A673 (cell line): ENCODE measurements around the gene CTLA4. TPM values are rescaled to one million over a fixed set of nuclear protein-coding genes. Genes with fewer than 3 reads are reported as not detected.
"Not testable (repeated sequence)": the region's sequence is repeated elsewhere in the genome, so short reads cannot be mapped to it uniquely, and the experiment has no call there.

Experiments used
- BruUV-seq: library from RNA; stranded (reverse); fragments of 400-500 nt; replicated peaks from 2 replicates; lab custom pipeline; 2021; lab: Mats Ljungman, UMichigan
- CTCF ChIA-PET: fragments of 300-600 bp; sonication (Branson Sonifier 250); formaldehyde crosslinking; loops from one replicate; lab custom pipeline; 2022; ENCODE audit warnings: antibody characterized with exemption; lab: Charles Lee
- POLR2A ChIA-PET: fragments of 300-600 bp; sonication (Branson Sonifier 250); formaldehyde crosslinking; loops from one replicate; lab custom pipeline; 2022; ENCODE audit warnings: antibody characterized with exemption; ENCODE audit not compliant: low non-redundant PET; lab: Charles Lee
- DNase-seq: peaks from one replicate; pipeline ENCODE4 v3.0.0-alpha.2; 2015; ENCODE audit warnings: low spot score
- H3K27ac ChIP-seq: fragments of 200-600 bp; sonication (generic); 2 replicates; pipeline ENCODE4 v1.5.1; 2016; ENCODE audit warnings: mixed run types, low read depth, mild to moderate bottlenecking, mixed read lengths, antibody characterized with exemption, low read length; ENCODE audit not compliant: poor library complexity, severe bottlenecking
- H3K27me3 ChIP-seq: fragments of 200-600 bp; sonication (generic); replicated peaks from 2 replicates; pipeline ENCODE4 v1.6.1; 2017; ENCODE audit warnings: mixed run types, low read depth, mild to moderate bottlenecking, mixed read lengths, antibody characterized with exemption, low read length; ENCODE audit not compliant: insufficient read depth, poor library complexity
- H3K36me3 ChIP-seq: fragments of 200-600 bp; sonication (generic); 2 replicates; pipeline ENCODE4 v1.6.1; 2016; ENCODE audit warnings: mixed run types, mild to moderate bottlenecking, mixed read lengths, antibody characterized with exemption, low read length; ENCODE audit not compliant: insufficient read depth, poor library complexity, severe bottlenecking
- H3K4me1 ChIP-seq: fragments of 200-600 bp; sonication (generic); 2 replicates; pipeline ENCODE4 v1.6.1; 2017; ENCODE audit warnings: mixed run types, mild to moderate bottlenecking, mixed read lengths, antibody characterized with exemption, low read length; ENCODE audit not compliant: insufficient read depth, poor library complexity, severe bottlenecking
- H3K4me3 ChIP-seq: fragments of 200-600 bp; sonication (generic); 2 replicates; pipeline ENCODE4 v1.5.1; 2016; ENCODE audit warnings: low read depth, mixed run types, mild to moderate bottlenecking, mixed read lengths, low read length; ENCODE audit not compliant: poor library complexity, severe bottlenecking
- H3K9me3 ChIP-seq: fragments of 200-600 bp; sonication (generic); 2 replicates; pipeline ENCODE4 v1.6.1; 2016; ENCODE audit warnings: mixed run types, low read depth, mild to moderate bottlenecking, mixed read lengths, antibody characterized with exemption, low read length; ENCODE audit not compliant: poor library complexity, severe bottlenecking
- EZH2 ChIP-seq: fragments of 200-600 bp; sonication (generic); IDR thresholded peaks from 2 replicates; pipeline ENCODE4 v1.6.1; 2017; ENCODE audit warnings: borderline replicate concordance, low read depth, mild to moderate bottlenecking, mixed read lengths, antibody characterized with exemption, low read length; ENCODE audit not compliant: poor library complexity, severe bottlenecking
- intact Hi-C: fragments of 100-400 bp; cut with micrococcal nuclease; formaldehyde crosslinking; loops from one replicate; pipeline ENCODE4 v1.10.0; 2022; ENCODE audit not compliant: unreplicated experiment
- total RNA-seq: library from RNA; stranded (reverse); gene quantifications from 2 replicates; pipeline ENCODE4 v1.2.3, GENCODE V29; 2021
- TF ChIP-seq, protein P1 (sequence below): fragments of 300-800, 200-600 bp; sonication (generic); conservative IDR thresholded peaks from 2 replicates; pipeline ENCODE4 v1.5.1; 2017; ENCODE audit warnings: low read depth, mild to moderate bottlenecking, antibody characterized with exemption, low read length, moderate library complexity, mixed read lengths

Gene CTLA4
- total RNA-seq, 1 experiment from 2014 or later: not detected

DNA sequence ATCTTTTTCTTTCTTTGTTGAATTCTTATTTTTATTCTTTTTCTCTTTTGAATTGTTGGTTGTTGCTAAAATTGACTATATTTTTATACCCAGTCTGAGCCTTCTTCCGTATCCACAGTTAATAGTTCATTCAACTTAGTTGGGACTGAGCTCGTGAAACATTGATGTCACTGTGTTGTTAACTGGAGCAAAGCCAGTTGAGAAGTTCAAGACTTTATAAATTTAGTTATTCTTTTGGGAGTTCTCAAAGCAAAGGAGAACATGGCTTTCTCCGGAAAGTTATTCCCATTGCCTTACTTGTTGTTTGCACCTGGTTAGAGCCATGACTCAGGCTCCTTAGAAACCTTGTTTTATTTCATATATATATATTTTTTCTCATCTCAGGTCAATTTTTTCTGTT, 8.8 kb downstream of the CTLA4 start:
- Histone ChIP-seq H3K27me3 (peaks cover 7% of the 10 kb centered on the region), H3K4me3 (no peak overlapping the region), H3K36me3 (no peaks in the 10 kb centered on the region), H3K27ac (no peak overlapping the region), H3K4me1 (no peaks in the 10 kb centered on the region), H3K9me3 (no peaks in the 10 kb centered on the region)
- BruUV-seq: no TSS peak
- intact Hi-C loops: no loop called here
- TF ChIP-seq EZH2: no peak
- TF ChIP-seq, protein P1, sequence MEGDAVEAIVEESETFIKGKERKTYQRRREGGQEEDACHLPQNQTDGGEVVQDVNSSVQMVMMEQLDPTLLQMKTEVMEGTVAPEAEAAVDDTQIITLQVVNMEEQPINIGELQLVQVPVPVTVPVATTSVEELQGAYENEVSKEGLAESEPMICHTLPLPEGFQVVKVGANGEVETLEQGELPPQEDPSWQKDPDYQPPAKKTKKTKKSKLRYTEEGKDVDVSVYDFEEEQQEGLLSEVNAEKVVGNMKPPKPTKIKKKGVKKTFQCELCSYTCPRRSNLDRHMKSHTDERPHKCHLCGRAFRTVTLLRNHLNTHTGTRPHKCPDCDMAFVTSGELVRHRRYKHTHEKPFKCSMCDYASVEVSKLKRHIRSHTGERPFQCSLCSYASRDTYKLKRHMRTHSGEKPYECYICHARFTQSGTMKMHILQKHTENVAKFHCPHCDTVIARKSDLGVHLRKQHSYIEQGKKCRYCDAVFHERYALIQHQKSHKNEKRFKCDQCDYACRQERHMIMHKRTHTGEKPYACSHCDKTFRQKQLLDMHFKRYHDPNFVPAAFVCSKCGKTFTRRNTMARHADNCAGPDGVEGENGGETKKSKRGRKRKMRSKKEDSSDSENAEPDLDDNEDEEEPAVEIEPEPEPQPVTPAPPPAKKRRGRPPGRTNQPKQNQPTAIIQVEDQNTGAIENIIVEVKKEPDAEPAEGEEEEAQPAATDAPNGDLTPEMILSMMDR: no peak
- ChIA-PET CTCF (no interaction called here), POLR2A (no interaction called here)
- no peak for DNase-seq

DNA sequence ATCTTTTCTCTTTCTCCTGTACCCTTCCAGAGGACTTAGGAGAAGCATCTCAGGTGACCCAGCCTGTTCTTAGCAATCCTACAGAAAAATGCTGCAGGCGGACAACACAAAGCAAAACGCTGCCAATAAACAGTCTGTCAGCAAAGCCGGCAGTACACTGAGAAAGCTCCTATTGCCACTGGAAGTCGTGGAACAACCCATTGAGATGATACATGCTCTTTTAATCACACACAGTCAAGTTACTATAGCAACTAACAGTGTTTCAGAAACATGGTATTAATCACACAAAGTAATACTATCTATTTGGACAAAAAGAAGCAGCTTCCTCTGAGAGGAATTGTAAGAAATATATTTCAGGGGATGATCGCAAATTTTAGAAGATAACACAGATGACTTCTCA, 10.5 kb downstream of the CTLA4 start:
- Histone ChIP-seq H3K4me3 (no peak overlapping the region), H3K27me3 (no peaks in the 10 kb centered on the region), H3K36me3 (no peaks in the 10 kb centered on the region), H3K9me3 (no peaks in the 10 kb centered on the region), H3K27ac (no peak overlapping the region), H3K4me1 (no peaks in the 10 kb centered on the region)
- no TSS peak for BruUV-seq
- TF ChIP-seq, protein P1: no peak
- no peak for TF ChIP-seq EZH2
- DNase-seq: no peak
- ChIA-PET CTCF (no interaction called here), POLR2A (no interaction called here)
- intact Hi-C loops: no loop called here

DNA sequence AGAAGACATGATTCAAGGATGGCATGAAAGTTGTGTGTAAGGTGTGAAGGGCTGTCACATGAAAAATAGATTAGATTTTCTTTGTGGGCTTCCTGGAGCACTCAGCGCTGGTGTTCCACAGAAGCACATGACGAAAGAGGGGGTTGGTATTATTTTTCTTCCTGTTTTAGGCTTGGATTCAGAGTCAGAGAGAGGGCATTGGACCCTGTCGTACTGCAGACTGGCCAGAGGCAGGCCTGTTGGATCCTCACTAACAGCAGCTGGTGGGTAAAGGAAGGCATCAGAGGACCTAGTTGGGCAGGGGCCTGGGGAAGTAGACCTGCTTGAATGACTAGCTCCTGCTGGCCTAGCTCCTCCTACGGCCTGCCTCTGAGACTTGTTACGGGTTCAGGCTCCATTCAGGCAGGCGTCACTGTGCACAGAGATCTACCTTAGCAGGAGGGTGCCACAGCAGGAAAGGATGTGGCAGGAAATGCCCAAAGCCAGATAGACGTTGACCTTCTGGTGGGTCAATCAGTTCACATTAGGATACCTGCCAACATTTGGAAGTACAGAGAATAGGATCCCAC, 13.1 kb downstream of the CTLA4 start:
- H3K36me3 ChIP-seq: no peaks in the 10 kb centered on the region
- no peaks in the 10 kb centered on the region for H3K4me1 ChIP-seq
- ChIA-PET CTCF (no interaction called here), POLR2A (no interaction called here)
- no peaks in the 10 kb centered on the region for H3K9me3 ChIP-seq
- H3K27ac ChIP-seq: no peak overlapping the region
- no peak overlapping the region for H3K4me3 ChIP-seq
- BruUV-seq: no TSS peak
- intact Hi-C loops: no loop called here
- no peak for DNase-seq
- H3K27me3 ChIP-seq: no peaks in the 10 kb centered on the region
- no peak for TF ChIP-seq EZH2
- TF ChIP-seq, protein P1: no peak

DNA sequence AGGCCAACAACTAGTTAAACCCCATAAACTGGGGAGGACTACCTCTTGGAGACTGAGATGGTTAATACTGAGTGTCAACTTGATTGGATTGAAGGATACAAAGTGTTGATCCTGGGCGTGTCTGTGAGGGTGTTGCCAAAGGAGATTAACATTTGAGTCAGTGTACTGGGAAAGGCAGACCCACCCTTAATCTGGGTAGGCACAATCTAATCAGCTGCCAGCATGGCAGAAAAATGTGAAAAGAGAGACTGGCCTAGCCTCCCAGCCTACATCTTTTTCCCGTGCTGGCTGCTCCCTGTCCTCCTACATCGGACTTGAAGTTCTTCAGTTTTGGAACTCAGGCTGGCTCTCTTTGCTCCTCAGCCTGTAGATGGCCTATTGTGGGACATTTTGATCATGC, 13.6 kb downstream of the CTLA4 start:
- H3K36me3 ChIP-seq, BruUV-seq, DNase-seq, intact Hi-C loops, POLR2A ChIA-PET, H3K4me3 ChIP-seq, H3K9me3 ChIP-seq, H3K27ac ChIP-seq, H3K27me3 ChIP-seq, H3K4me1 ChIP-seq, CTCF ChIA-PET: not testable (repeated sequence)
